Measurements from ENCODE around the gene OCA2.

GRCh38 chr15:27741226-27741860, 357.8 kb downstream of the OCA2 start:
- no peak for TF ChIP-seq CHD1 (IDR thresholded peaks at IDR 0.05; ENCODE audit: low read depth, low read length)
- TF ChIP-seq CTCF (IDR thresholded peaks at IDR 0.05; ENCODE audit: control extremely low read depth in 1 of 3, insufficient read depth in 1 of 3, low read depth in 1 of 3, low read length in 3 of 3): no peak
- TF ChIP-seq EP300 (IDR thresholded peaks at IDR 0.05; ENCODE audit: borderline replicate concordance in 1 of 2, low read depth in 2 of 2, low read length in 2 of 2): no peak

Data from H1 (cell line).